Activated CD4-positive, alpha-beta T cell treated with anti-CD3 and anti-CD28 coated beads, Interleukin-2, amount 10 ng/mL, durations not matched to agents 7 days and 5 days (primary cell): Measurements from ENCODE around the gene ELP5. TPM values are rescaled to one million over a fixed set of nuclear protein-coding genes. Genes with fewer than 3 reads are reported as not detected.
"Not testable (repeated sequence)": the region's sequence is repeated elsewhere in the genome, so short reads cannot be mapped to it uniquely, and the experiment has no call there.

Source experiments
- CTCF ChIA-PET: fragments of 350-600 bp; sonication (Branson Sonifier 250); formaldehyde crosslinking; loops from one replicate; lab custom pipeline; 2021; ENCODE audit warnings: antibody characterized with exemption; lab: Charles Lee
- POLR2A ChIA-PET: fragments of 350-600 bp; sonication (Branson Sonifier 250); formaldehyde crosslinking; loops from one replicate; lab custom pipeline; 2021; ENCODE audit warnings: antibody characterized with exemption; lab: Charles Lee
- DNase-seq: peaks from one replicate; pipeline ENCODE4 v3.0.0-alpha.2; 2020
- H3K27ac Mint-ChIP-seq: one replicate; pipeline ENCODE4 v1.8.0; 2021; ENCODE audit warnings: mild to moderate bottlenecking, moderate library complexity, mixed read lengths
- H3K27me3 Mint-ChIP-seq: one replicate; pipeline ENCODE4 v1.8.0; 2021; ENCODE audit warnings: mixed read lengths
- H3K36me3 Mint-ChIP-seq: one replicate; pipeline ENCODE4 v1.8.0; 2021; ENCODE audit warnings: low read depth, mixed read lengths
- H3K4me1 Mint-ChIP-seq: one replicate; pipeline ENCODE4 v1.8.0; 2021; ENCODE audit warnings: mixed read lengths
- H3K4me3 Mint-ChIP-seq: one replicate; pipeline ENCODE4 v1.8.0; 2021; ENCODE audit warnings: mild to moderate bottlenecking, moderate library complexity, mixed read lengths
- H3K9me3 Mint-ChIP-seq: one replicate; pipeline ENCODE4 v1.8.0; 2021; ENCODE audit warnings: mixed read lengths
- total RNA-seq, 2 experiments: library from RNA; stranded (reverse); gene quantifications; one replicate each; pipeline ENCODE4 v1.2.3, GENCODE V29; 2021

The ELP5 gene
- total RNA-seq, 2 experiments from 2014 or later, result 41.7 to 42.4 TPM

DNA sequence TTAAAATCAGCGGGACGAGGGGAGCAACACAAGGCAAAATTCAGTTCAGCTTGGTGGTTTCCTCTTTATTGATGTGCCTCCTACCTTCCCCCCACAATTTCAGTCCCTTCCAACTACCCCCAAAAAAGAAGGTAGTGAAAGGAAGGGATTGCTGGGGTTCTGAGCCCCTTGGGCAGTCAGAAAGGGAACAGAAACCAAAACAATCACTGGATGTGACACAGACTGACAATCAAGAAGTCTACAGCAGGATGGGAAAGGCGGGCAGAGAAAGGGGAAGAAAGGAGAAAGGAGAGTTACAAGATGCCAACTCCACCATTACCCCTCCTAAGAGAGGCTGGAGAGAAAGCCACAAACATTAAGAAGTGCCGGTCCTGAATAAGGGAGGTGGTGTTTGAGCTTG is 11.6 kb upstream of the ELP5 start:
- Mint-ChIP-seq H3K4me3 (peak overlapping the region; percentile 87), H3K36me3 (peaks cover 56% of the 10 kb centered on the region), H3K4me1 (peaks cover 60% of the 10 kb centered on the region), H3K27ac (peak overlapping the region; percentile 93), H3K27me3 (no peaks in the 10 kb centered on the region), H3K9me3 (no peaks in the 10 kb centered on the region)
- ChIA-PET POLR2A (interaction anchor here (0.6 kb wide), 1 partner anchor 72 kb away, joined by 3 read pairs; no protein-coding TSS in a partner anchor), CTCF (interaction anchor here (1.2 to 3.3 kb wide), 4 partner anchors 11 to 56 kb away, joined by 3 to 20 read pairs (median 12); partner anchors contain the start of genes ACADVL, CTDNEP1, DLG4 and ELP5)
- no peak for DNase-seq

DNA sequence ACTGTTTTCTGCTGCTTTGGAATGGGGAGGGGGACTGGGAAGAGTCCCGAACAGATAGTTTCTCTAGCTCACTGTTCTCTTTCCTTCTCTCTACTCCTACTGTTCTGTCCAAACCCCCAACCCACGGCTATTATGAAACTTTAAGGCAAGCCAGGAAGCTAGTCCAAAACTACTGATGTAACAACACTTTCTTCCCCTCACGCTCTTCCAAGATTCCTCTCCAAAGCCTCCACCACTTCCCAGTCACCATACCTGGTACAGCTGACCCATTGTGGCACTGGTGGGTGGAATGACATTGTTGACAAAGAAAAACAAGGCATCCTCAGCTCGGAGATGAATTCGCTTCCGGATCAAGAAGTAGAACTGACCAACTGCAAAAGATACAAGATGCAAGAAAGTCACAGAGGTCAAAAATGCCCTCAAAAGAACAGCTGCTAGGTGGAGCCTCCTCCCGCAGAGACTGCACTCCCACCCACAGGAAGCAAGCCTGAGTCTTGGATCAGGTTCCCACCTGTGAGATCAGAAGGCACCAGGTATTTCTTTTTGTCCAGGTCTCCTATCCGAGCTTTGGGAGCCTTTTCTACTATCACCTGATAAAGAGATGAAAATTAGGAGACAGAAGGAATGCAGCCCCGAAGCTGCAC is 10.8 kb upstream of the ELP5 start:
- peak overlapping the region; percentile 87 for H3K4me3 Mint-ChIP-seq
- ChIA-PET POLR2A (no interaction called here), CTCF (interaction anchor here (0.5 to 3.3 kb wide), 6 partner anchors 10 to 1873 kb away, joined by 3 to 20 read pairs (median 7); partner anchors contain the start of genes ACADVL, CTDNEP1, DLG4 and ELP5)
- H3K27me3 Mint-ChIP-seq, result no peaks in the 10 kb centered on the region
- peaks cover 54% of the 10 kb centered on the region for H3K36me3 Mint-ChIP-seq
- peak overlapping the region; percentile 93 for H3K27ac Mint-ChIP-seq
- H3K4me1 Mint-ChIP-seq, result peaks cover 52% of the 10 kb centered on the region
- H3K9me3 Mint-ChIP-seq, result no peaks in the 10 kb centered on the region
- DNase-seq, result no peak

DNA sequence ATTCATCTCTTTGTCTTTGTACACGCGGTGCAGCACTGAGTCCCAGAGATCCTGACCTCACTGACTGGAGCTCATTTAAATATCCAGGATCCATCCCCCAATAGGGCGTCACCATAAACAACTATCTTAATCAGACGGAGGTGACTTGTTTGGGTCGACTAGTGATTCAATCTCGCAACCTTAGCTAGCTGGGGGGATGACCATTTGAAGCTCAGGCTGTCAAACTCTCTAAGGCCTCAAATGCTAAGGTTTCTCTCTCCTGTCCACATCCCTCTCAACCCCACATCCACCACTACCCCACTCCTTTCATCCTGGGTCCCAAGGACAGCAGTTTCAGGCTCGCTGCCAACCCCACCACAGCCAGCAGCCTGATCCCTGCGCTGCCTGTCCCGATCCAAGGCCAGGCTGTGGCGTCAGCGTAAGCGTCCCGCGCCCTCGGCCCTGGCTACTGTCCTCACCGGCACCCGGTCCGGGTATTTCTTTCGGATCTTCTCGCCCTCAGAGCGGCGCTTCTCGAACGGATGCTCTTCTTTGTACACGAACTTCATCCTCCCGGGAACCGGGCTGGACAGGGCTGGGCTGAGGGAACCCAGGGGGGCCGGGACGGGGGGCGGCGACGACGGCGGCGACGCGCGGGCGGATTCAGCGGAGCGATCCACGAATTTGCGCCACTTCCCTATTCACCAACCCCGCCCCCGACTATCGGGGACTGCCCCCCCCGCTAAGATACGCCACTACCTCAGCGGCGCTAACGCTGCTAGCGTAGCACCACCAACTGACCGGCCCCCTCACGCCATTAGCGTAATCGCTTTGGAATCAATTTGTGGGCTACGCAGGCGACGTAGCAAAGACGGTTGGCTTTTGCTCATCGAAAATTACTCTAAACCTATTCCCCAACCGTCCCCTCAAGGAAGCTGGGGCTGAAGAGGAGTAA is 10.0 kb upstream of the ELP5 start, which contains the start of gene GABARAP:
GABARAP (minus strand) TSS at position 667 of the 934 bp plus-strand sequence; CDS start at position 548, 119 bp downstream.
- POLR2A ChIA-PET, result interaction anchor here (1.0 kb wide), 1 partner anchor 21 kb away, joined by 3 read pairs; no protein-coding TSS in a partner anchor
- peak within 1 kb of the TSS; percentile 87 for H3K4me3 Mint-ChIP-seq
- peak within 1 kb of the TSS; percentile 93 for H3K27ac Mint-ChIP-seq
- no peaks in the 10 kb centered on the region for H3K9me3 Mint-ChIP-seq
- H3K36me3 Mint-ChIP-seq, result peaks cover 54% of the 10 kb centered on the region
- H3K27me3 Mint-ChIP-seq, result no peaks in the 10 kb centered on the region
- CTCF ChIA-PET, result interaction anchor here (0.5 to 3.3 kb wide), 7 partner anchors 9 to 1872 kb away, joined by 3 to 20 read pairs (median 5); partner anchors contain the start of genes ACADVL, CTDNEP1, DLG4 and ELP5
- DNase-seq, result peak; percentile 93
- H3K4me1 Mint-ChIP-seq, result peaks cover 48% of the 10 kb centered on the region

DNA sequence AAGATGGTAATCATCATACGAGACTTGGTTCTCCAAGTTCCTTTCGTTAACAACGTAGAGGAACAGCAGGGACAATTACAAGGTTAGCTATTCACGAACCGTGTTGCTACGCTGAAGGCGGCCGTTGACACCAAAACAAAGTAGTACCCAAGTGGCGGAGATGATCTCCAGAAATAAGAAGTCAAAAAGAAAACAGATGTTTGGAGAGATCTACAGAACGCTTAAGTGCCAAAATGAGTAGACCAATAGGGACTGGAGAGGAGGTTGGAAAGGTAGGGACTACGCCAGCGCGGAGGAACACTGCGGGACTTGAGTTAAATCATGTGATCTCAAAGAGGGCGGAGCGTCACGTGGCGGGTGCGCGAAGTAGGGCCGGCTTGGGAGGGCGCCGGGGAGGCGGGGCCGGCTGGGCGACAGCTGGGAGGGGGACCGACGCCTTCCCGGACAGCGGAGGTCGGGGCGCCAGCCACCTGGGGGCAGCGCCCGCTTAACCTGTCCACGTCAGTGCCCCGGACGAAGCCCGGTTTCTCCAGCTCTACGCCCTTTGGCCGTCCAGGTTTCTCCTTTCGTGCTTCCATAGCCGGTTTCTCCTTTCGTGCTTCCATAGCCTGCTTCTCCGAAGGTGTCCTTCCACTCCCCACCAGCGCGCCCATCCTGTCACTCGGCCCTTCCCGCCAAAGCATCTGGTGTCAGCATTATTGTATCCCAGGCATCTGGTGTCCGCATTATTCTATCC is 9.1 kb upstream of the ELP5 start:
- peak overlapping the region; percentile 93 for H3K27ac Mint-ChIP-seq
- POLR2A ChIA-PET, result interaction anchor here (1.0 kb wide), 1 partner anchor 22 kb away, joined by 3 read pairs; no protein-coding TSS in a partner anchor
- DNase-seq, result peak; percentile 94
- H3K4me1 Mint-ChIP-seq, result peaks cover 42% of the 10 kb centered on the region
- H3K36me3 Mint-ChIP-seq, result peaks cover 53% of the 10 kb centered on the region
- CTCF ChIA-PET, result interaction anchor here (1.5 to 3.3 kb wide), 4 partner anchors 8 to 194 kb away, joined by 5 to 20 read pairs (median 12); partner anchors contain the start of genes ACADVL, CTDNEP1, DLG4 and ELP5
- no peaks in the 10 kb centered on the region for H3K9me3 Mint-ChIP-seq
- no peaks in the 10 kb centered on the region for H3K27me3 Mint-ChIP-seq
- peak overlapping the region; percentile 87 for H3K4me3 Mint-ChIP-seq

DNA sequence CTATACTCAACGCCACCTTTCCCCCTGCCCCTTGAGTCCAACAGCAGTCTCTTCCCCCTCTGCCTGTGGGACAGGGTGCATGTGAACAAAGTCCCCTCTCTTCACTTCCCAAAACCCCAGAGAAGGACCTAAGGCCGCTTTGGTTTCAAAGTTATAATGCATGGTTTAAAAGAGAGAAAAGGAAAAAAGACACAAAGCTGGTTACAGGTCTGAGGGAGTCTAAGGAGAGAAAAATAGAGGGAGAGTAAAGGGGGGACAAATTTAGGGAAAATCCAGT is 8.6 kb upstream of the ELP5 start:
- peaks cover 53% of the 10 kb centered on the region for H3K36me3 Mint-ChIP-seq
- DNase-seq, result no peak
- H3K9me3 Mint-ChIP-seq, result no peaks in the 10 kb centered on the region
- no peaks in the 10 kb centered on the region for H3K27me3 Mint-ChIP-seq
- ChIA-PET POLR2A (interaction anchor here (0.6 kb wide), 1 partner anchor 1052 kb away, joined by 6 read pairs; the partner anchor contains the start of gene SLC25A35), CTCF (interaction anchor here (1.2 to 3.2 kb wide), 2 partner anchors 23 to 53 kb away, joined by 3 to 20 read pairs; partner anchors contain the start of genes ACADVL and DLG4)
- peak overlapping the region; percentile 87 for H3K4me3 Mint-ChIP-seq
- peak overlapping the region; percentile 67 for H3K27ac Mint-ChIP-seq
- H3K4me1 Mint-ChIP-seq, result peaks cover 41% of the 10 kb centered on the region

DNA sequence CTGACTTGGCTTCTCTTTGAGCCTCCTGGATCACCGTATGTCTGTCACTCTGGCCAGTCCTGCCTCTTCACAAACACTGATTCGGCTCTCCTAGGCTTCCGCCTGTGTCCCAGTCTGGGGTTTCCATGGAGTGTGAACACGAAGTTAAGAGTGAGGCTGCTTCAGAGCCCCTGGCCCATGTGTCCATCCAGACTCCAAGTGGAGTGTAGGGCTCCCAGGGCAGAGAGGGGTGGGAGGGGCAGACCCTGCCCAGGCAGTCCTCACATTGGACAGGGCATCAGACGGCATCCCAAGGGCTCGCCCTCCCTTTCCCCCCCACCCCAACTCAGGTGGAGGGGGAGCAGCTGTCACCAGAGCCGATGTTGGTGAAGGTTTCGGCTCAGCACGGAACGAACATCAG is 8.2 kb upstream of the ELP5 start:
- H3K36me3 Mint-ChIP-seq, result peaks cover 50% of the 10 kb centered on the region
- H3K27me3 Mint-ChIP-seq, H3K9me3 Mint-ChIP-seq, H3K27ac Mint-ChIP-seq, DNase-seq: not testable (repeated sequence)
- H3K4me1 Mint-ChIP-seq, result peaks cover 46% of the 10 kb centered on the region
- POLR2A ChIA-PET, result interaction anchor here (0.6 kb wide), 1 partner anchor 1051 kb away, joined by 6 read pairs; the partner anchor contains the start of gene SLC25A35
- peak overlapping the region; percentile 87 for H3K4me3 Mint-ChIP-seq
- CTCF ChIA-PET, result interaction anchor here (1.2 kb wide), 1 partner anchor 53 kb away, joined by 3 read pairs; no protein-coding TSS in a partner anchor

DNA sequence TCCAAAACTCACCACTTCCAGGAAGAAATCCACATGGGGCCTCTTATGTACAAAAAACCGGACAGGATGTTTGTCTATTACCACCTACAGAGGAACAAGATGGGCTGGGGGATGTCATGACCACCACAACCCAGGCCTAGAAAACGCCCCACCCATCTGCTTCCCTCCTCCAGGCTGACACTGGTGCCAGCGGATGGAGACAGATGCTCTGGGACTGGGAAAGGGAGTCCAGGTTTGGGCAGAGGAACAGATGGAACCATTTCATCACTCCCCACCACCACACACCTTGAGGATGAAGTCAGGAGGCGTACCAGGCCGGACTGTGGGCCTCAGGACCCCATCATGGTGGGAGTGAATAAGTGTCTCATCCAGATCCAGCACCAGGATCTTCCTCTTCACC is 5.2 kb upstream of the ELP5 start:
- Mint-ChIP-seq H3K27ac (no peak overlapping the region), H3K9me3 (no peaks in the 10 kb centered on the region), H3K4me1 (peaks cover 40% of the 10 kb centered on the region), H3K27me3 (no peaks in the 10 kb centered on the region), H3K4me3 (no peak overlapping the region), H3K36me3 (peaks cover 30% of the 10 kb centered on the region)
- CTCF ChIA-PET, result interaction anchor here (0.6 kb wide), 2 partner anchors 10 to 375 kb away, joined by 3 read pairs; no protein-coding TSS in a partner anchor
- POLR2A ChIA-PET, result no interaction called here
- DNase-seq, result no peak

DNA sequence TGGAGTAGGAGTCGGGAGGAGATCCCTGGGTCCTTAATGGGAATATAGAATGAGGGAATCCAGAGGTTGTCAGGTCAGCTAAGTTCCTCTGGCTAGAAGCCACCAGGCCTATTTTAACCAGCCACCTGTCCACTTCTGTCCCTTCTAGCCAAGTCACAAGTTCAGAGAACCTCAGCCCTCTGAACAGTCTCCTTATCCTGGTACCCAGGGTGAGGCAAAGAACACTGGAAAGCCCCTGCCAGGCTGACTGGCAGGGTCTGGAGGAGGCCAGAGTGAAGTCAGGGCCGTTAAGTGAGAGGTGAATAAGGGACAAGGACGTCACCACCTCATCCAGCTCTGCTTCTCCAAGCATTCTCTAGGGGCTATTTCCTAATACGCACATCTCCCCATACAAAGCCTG is 3.2 kb upstream of the ELP5 start:
- no peak for DNase-seq
- no peaks in the 10 kb centered on the region for H3K27me3 Mint-ChIP-seq
- H3K4me3 Mint-ChIP-seq, result no peak overlapping the region
- peaks cover 40% of the 10 kb centered on the region for H3K4me1 Mint-ChIP-seq
- CTCF ChIA-PET, result no interaction called here
- no peaks in the 10 kb centered on the region for H3K9me3 Mint-ChIP-seq
- H3K27ac Mint-ChIP-seq, result peak overlapping the region; percentile 6
- peaks cover 23% of the 10 kb centered on the region for H3K36me3 Mint-ChIP-seq
- POLR2A ChIA-PET, result interaction anchor here (0.9 kb wide), 1 partner anchor 11 kb away, joined by 3 read pairs; no protein-coding TSS in a partner anchor

DNA sequence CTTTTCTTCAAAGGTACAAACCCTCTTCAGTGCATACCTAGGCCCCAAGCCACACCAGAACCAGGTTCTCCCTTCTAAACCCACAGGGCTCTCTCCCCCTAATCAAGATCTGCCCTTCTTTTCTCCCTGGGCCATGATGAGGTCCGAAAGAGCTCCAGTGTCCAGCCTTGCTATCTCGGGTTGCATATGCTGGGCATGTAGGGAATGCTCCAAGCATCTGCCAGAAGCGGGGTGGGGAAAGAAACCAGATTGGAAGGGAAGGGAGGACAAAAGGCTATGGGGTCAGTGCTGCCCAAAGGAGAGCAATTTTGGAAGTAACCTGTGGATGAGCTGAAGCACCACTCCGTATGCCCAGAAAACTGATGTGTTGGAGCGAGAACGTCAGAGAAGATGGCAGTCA is 2.8 kb upstream of the ELP5 start:
- no peak for DNase-seq
- ChIA-PET CTCF (interaction anchor here (0.6 to 1.3 kb wide), 3 partner anchors 10 to 245 kb away, joined by 3 read pairs; partner anchors contain the start of gene PHF23), POLR2A (interaction anchor here (0.9 kb wide), 1 partner anchor 10 kb away, joined by 3 read pairs; no protein-coding TSS in a partner anchor)
- Mint-ChIP-seq H3K9me3 (no peaks in the 10 kb centered on the region), H3K27me3 (no peaks in the 10 kb centered on the region), H3K36me3 (peaks cover 25% of the 10 kb centered on the region), H3K4me1 (peaks cover 42% of the 10 kb centered on the region), H3K27ac (no peak overlapping the region), H3K4me3 (peak overlapping the region; percentile 95)

DNA sequence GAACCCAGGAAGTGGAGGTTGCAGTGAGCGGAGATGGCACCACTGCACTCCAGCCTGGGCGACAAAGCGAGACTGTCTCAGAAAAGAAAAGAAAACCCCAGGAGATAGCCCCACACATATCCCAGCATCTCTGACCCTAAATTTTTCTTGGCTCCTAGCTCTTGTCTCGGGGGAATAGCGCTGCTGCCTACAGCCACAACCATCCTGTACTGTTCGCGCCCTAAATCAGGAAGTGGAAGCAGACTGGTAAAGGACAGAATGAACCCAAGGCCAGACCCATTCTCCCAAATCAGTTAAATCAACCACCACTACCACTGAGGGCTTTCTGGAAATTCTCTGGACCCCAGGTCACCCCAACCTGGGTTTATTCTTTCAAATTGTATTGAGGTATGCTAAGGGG is 2.2 kb upstream of the ELP5 start:
- peaks cover 25% of the 10 kb centered on the region for H3K36me3 Mint-ChIP-seq
- H3K4me1 Mint-ChIP-seq, result peaks cover 43% of the 10 kb centered on the region
- CTCF ChIA-PET, result interaction anchor here (0.6 to 2.5 kb wide), 4 partner anchors 8 to 246 kb away, joined by 3 to 11 read pairs (median 3); partner anchors contain the start of genes GABARAP and PHF23
- peak overlapping the region; percentile 95 for H3K4me3 Mint-ChIP-seq
- DNase-seq, result no peak
- H3K27me3 Mint-ChIP-seq, result no peaks in the 10 kb centered on the region
- POLR2A ChIA-PET, result interaction anchor here (0.9 kb wide), 1 partner anchor 10 kb away, joined by 3 read pairs; no protein-coding TSS in a partner anchor
- peak overlapping the region; percentile 94 for H3K27ac Mint-ChIP-seq
- H3K9me3 Mint-ChIP-seq, result no peaks in the 10 kb centered on the region
